Activated B cell treated with CpG ODN at 0.5 μM for 24 hours (primary cell): ENCODE data around the gene ABHD16B. TPM values are rescaled to one million over a fixed set of nuclear protein-coding genes. Genes with fewer than 3 reads are reported as not detected.

Experiments used
- ATAC-seq: fragments of 200-7000 bp; cut with Tn5 transposase; one replicate; pipeline ENCODE4 v1.10.0; 2021; ENCODE audit warnings: low read depth, mild to moderate bottlenecking, moderate library complexity
- CTCF ChIA-PET: fragments of 350-600 bp; sonication (Branson Sonifier 250); formaldehyde crosslinking; loops from one replicate; lab custom pipeline; 2021; ENCODE audit warnings: antibody characterized with exemption; lab: Charles Lee
- POLR2A ChIA-PET: fragments of 350-600 bp; sonication (Branson Sonifier 250); formaldehyde crosslinking; loops from one replicate; lab custom pipeline; 2021; ENCODE audit warnings: antibody characterized with exemption; lab: Charles Lee
- DNase-seq: peaks from one replicate; pipeline ENCODE4 v3.0.0; 2022
- H3K27ac Mint-ChIP-seq: one replicate; pipeline ENCODE4 v1.8.0; 2020; ENCODE audit warnings: mixed read lengths
- H3K27me3 Mint-ChIP-seq: one replicate; pipeline ENCODE4 v1.8.0; 2021; ENCODE audit warnings: mixed read lengths
- H3K36me3 Mint-ChIP-seq: one replicate; pipeline ENCODE4 v1.8.0; 2021; ENCODE audit warnings: low read depth, mixed read lengths
- H3K4me1 Mint-ChIP-seq: one replicate; pipeline ENCODE4 v1.8.0; 2021; ENCODE audit warnings: mixed read lengths
- H3K4me3 Mint-ChIP-seq: one replicate; pipeline ENCODE4 v1.8.0; 2020; ENCODE audit warnings: mild to moderate bottlenecking, mixed read lengths
- H3K9me3 Mint-ChIP-seq: one replicate; pipeline ENCODE4 v1.8.0; 2020; ENCODE audit warnings: mixed read lengths
- intact Hi-C: fragments of 100-400 bp; cut with micrococcal nuclease; formaldehyde crosslinking; loops from one replicate; pipeline ENCODE4 v1.15.1; 2024
- total RNA-seq: library from RNA; stranded (reverse); gene quantifications from 2 replicates; pipeline ENCODE4 v1.2.3, GENCODE V29; 2022
- TF ChIP-seq, protein P1 (sequence below): fragments of 200-600 bp; IDR thresholded peaks from one replicate; pipeline ENCODE4 v1.8.0; 2022; ENCODE audit warnings: antibody characterized with exemption, mild to moderate bottlenecking

The ABHD16B gene
- total RNA-seq, 1 donor from 2014 or later = not detected

DNA sequence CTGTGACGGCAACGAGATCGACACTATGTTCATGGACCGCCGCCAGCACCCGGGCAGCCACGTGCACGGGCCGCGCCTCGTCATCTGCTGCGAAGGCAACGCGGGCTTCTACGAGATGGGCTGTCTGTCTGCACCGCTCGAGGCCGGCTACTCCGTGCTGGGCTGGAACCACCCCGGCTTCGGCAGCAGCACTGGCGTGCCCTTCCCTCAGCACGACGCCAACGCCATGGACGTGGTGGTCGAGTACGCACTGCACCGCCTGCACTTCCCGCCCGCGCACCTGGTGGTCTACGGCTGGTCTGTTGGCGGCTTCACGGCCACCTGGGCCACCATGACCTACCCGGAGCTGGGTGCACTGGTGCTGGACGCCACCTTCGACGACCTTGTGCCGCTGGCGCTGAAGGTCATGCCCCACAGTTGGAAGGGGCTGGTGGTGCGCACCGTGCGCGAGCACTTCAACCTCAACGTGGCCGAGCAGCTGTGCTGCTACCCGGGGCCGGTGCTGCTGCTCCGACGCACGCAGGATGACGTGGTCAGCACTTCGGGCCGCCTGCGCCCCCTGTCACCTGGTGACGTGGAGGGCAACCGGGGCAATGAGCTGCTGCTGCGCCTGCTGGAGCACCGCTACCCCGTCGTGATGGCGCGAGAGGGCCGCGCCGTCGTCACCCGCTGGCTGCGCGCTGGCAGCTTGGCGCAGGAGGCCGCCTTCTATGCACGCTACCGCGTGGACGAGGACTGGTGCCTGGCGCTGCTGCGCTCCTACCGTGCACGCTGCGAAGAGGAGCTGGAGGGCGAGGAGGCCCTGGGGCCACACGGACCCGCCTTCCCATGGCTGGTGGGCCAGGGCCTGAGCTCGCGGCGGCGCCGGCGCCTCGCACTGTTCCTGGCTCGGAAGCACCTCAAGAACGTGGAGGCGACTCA, 943 bp downstream of the ABHD16B start:
- CTCF ChIA-PET = interaction anchor here (1.3 kb wide), 1 partner anchor 325 kb away, joined by 3 read pairs; the partner anchor contains the start of gene PTK6
- POLR2A ChIA-PET = interaction anchor here (0.6 to 1.1 kb wide), 2 partner anchors 33 to 324 kb away, joined by 3 to 4 read pairs; no protein-coding TSS in a partner anchor
- H3K4me1 Mint-ChIP-seq = peaks cover 54% of the 10 kb centered on the region

DNA sequence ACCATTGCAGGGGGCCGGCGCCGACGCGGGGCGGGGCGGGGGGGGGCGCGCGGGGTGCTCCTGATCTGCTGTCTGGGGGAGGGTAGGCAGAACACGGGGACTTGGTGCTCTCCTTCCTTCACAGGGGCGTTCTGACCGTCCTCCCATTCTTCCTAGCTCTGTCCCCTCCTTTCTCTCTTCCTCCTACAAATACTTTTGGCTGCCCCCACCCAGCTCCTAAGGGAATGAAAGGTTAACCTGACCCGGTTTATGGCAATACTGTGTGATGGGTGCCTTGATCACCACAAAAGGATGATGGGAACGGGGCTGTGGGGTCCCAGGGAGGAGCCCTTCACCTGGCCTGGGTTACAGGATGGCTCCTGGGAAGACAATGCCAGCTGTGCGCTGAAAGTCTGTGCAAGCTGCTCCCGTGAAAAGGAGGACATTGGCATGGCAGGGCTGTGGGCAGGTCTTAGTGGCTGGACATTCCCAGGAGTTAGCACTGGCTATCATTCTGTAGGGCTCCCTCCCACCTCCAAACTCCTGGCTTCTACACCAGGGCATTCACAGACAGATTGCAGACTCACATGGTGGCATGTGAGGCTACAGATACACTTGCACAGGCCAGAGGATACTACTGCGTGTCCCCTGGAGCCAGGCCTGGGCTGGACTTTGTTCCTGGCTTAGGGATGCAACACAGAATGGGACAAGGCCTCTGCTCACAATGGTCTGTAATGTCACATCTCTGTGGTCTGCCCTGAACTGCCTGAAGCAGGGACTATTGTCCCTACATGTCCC, 1.9 kb downstream of the ABHD16B start:
- ChIA-PET CTCF (interaction anchor here (0.6 to 2.5 kb wide), 9 partner anchors 77 to 366 kb away, joined by 3 to 23 read pairs (median 9); partner anchors contain the start of genes ARFRP1, PPDPF, PTK6 and SLC2A4RG), POLR2A (interaction anchor here (0.6 to 3.4 kb wide), 16 partner anchors 8 to 343 kb away, joined by 3 to 47 read pairs (median 4); partner anchors contain the start of genes ARFRP1, DNAJC5, HELZ2 and LIME1)
- peaks cover 46% of the 10 kb centered on the region for H3K4me1 Mint-ChIP-seq
- peaks cover 22% of the 10 kb centered on the region for H3K36me3 Mint-ChIP-seq
- H3K27ac Mint-ChIP-seq = peak overlapping the region; percentile 99
- H3K4me3 Mint-ChIP-seq = peak overlapping the region; percentile 99
- DNase-seq = no peak
- H3K9me3 Mint-ChIP-seq = no peaks in the 10 kb centered on the region
- no peak for ATAC-seq
- TF ChIP-seq, protein P1, sequence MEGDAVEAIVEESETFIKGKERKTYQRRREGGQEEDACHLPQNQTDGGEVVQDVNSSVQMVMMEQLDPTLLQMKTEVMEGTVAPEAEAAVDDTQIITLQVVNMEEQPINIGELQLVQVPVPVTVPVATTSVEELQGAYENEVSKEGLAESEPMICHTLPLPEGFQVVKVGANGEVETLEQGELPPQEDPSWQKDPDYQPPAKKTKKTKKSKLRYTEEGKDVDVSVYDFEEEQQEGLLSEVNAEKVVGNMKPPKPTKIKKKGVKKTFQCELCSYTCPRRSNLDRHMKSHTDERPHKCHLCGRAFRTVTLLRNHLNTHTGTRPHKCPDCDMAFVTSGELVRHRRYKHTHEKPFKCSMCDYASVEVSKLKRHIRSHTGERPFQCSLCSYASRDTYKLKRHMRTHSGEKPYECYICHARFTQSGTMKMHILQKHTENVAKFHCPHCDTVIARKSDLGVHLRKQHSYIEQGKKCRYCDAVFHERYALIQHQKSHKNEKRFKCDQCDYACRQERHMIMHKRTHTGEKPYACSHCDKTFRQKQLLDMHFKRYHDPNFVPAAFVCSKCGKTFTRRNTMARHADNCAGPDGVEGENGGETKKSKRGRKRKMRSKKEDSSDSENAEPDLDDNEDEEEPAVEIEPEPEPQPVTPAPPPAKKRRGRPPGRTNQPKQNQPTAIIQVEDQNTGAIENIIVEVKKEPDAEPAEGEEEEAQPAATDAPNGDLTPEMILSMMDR = no peak
- H3K27me3 Mint-ChIP-seq = no peaks in the 10 kb centered on the region
- intact Hi-C loops = loop anchor here (5.0 to 10.0 kb wide), 2 partner anchors 236 to 242 kb away; partner anchors contain the start of genes GMEB2 and NPBWR2

More for the DNA sequence above, 943 bp downstream of the ABHD16B start:
- intact Hi-C loops = loop anchor here (5.0 to 10.0 kb wide), 2 partner anchors 235 to 243 kb away; partner anchors contain the start of genes GMEB2 and NPBWR2
- H3K9me3 Mint-ChIP-seq = no peaks in the 10 kb centered on the region
- no peak overlapping the region for H3K27ac Mint-ChIP-seq
- no peak overlapping the region for H3K4me3 Mint-ChIP-seq
- TF ChIP-seq, protein P1 = no peak
- DNase-seq (no peak), ATAC-seq (no peak)
- peaks cover 17% of the 10 kb centered on the region for H3K36me3 Mint-ChIP-seq
- no peaks in the 10 kb centered on the region for H3K27me3 Mint-ChIP-seq

DNA sequence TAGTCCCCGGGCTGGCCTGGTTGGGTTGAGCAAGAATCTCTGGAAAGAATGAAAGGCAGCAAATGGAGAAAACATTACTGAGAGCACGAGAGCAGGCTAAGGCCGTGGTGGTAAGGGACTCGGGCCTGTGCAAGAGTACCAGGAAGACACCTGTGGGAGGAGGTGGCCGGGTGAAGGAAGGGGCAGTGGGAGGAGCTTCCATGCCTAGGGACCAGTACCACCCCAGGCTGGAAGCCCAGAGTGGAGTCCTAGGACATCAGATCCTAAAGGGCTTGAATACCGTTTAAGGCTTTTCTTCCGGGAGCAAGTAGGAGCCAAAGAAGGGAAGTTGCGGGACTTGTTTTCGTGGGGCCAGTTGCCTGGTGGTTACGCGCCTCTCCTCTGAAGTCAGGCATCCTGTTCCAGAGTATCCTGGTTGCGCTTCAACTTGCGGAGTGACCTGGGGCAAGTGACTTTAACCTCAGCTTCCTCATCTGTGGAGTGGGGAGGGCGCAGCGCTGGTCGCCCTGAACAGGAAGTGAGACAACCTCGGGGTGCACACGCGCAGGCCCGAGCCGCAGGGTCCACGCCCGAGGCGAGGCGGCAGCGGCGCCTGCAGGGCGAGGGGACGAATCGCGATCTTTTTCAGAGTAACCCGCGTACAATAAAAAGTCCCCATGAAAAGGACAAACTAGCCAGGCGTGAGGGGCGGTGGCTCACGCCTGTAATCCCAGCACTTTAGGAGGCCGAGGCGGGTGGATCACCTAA, 2.7 kb downstream of the ABHD16B start:
- Mint-ChIP-seq H3K27me3 (no peaks in the 10 kb centered on the region), H3K36me3 (peaks cover 28% of the 10 kb centered on the region), H3K9me3 (no peaks in the 10 kb centered on the region), H3K4me1 (peaks cover 40% of the 10 kb centered on the region), H3K27ac (peak overlapping the region; percentile 99), H3K4me3 (peak overlapping the region; percentile 99)
- ChIA-PET CTCF (interaction anchor here (0.6 to 2.5 kb wide), 11 partner anchors 78 to 555 kb away, joined by 3 to 23 read pairs (median 9); partner anchors contain the start of genes ARFRP1, PPDPF, PTK6 and SLC2A4RG), POLR2A (interaction anchor here (0.6 to 3.4 kb wide), 21 partner anchors 9 to 344 kb away, joined by 3 to 47 read pairs (median 4); partner anchors contain the start of genes ARFRP1, DNAJC5, HELZ2 and LIME1)
- intact Hi-C loops = loop anchor here (1.0 to 10.0 kb wide), 12 partner anchors 30 to 429 kb away; partner anchors contain the start of genes ARFRP1, GMEB2 and NPBWR2
- peak; percentile 77 for ATAC-seq
- DNase-seq = peak; percentile 76
- TF ChIP-seq, protein P1 = no peak

DNA sequence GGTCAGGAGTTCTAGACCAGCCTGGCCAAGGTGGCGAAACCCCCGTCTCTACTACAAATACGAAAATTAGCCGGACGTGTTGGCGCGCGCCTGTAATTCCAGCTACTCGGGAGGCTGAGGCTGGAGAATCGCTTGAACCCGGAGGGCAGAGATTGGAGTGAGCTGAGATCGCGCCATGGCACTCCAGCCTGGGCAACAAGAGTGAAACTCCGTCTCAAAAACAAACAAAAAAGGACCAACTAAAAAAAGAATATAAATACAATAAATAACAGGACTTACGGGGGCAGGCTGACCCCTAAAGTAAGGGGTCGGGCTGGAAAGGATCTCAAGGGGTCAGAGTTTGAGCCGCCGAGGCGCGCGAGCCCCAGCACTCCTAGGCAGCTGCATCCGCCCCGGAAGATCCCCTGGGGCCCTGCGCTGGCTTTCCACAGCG, 3.3 kb downstream of the ABHD16B start:
- H3K9me3 Mint-ChIP-seq = no peaks in the 10 kb centered on the region
- peaks cover 34% of the 10 kb centered on the region for H3K4me1 Mint-ChIP-seq
- CTCF ChIA-PET = interaction anchor here (0.9 to 2.5 kb wide), 11 partner anchors 31 to 555 kb away, joined by 3 to 23 read pairs (median 9); partner anchors contain the start of genes ARFRP1, PTK6, SLC2A4RG and ZGPAT
- H3K27me3 Mint-ChIP-seq = no peaks in the 10 kb centered on the region
- peaks cover 34% of the 10 kb centered on the region for H3K36me3 Mint-ChIP-seq
- intact Hi-C loops = loop anchor here (1.0 to 10.0 kb wide), 12 partner anchors 30 to 430 kb away; partner anchors contain the start of genes ARFRP1, GMEB2 and NPBWR2
- TF ChIP-seq, protein P1 = no peak
- ATAC-seq (peak; percentile 4), DNase-seq (no peak)
- POLR2A ChIA-PET = interaction anchor here (0.9 to 3.4 kb wide), 26 partner anchors 9 to 344 kb away, joined by 3 to 47 read pairs (median 4); partner anchors contain the start of genes ARFRP1, DNAJC5, GMEB2 and HELZ2
- peak overlapping the region; percentile 99 for H3K4me3 Mint-ChIP-seq
- H3K27ac Mint-ChIP-seq = peak overlapping the region; percentile 99
